SH-SY5Y (cell line): ENCODE measurements around the gene RPL34.

Source experiments
- GATA2 ChIP-seq: IDR thresholded peaks from 2 replicates; pipeline ENCODE4 v1.6.1; 2011; ENCODE audit warnings: mild to moderate bottlenecking, low read depth, low read length
- GATA3 ChIP-seq: IDR thresholded peaks from 2 replicates; pipeline ENCODE4 v1.6.1; 2011; ENCODE audit warnings: low read depth, mild to moderate bottlenecking, low read length, moderate library complexity

DNA sequence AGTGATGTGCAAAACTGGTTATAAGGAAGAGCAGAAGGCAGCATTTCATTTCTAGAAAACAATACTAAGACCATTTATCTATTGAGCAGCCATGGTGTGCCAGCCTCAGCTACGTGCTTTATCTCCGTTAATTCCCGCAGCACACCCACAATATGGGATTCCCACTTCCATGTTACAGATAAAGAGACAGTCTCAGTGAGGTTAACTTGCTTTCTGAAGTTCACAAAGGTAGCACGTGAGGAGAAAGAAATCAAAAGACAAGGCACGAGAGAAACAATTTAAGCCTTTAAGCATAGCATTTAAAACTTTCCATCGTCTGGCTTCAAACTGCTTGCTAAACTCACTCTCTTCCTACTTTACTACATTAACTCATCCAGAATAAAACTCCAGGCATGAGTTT, 8.0 kb upstream of the RPL34 start:
- no peak for TF ChIP-seq GATA2
- TF ChIP-seq GATA3 = no peak
